ENCODE measurements around the gene GLIPR1. TPM values are rescaled to one million over a fixed set of nuclear protein-coding genes. Genes with fewer than 3 reads are reported as not detected.
"Not testable (repeated sequence)": the region's sequence is repeated elsewhere in the genome, so short reads cannot be mapped to it uniquely, and the experiment has no call there.

Gene GLIPR1
- 1 to 10 TPM; 6.3 to 10.0 TPM for total RNA-seq

DNA sequence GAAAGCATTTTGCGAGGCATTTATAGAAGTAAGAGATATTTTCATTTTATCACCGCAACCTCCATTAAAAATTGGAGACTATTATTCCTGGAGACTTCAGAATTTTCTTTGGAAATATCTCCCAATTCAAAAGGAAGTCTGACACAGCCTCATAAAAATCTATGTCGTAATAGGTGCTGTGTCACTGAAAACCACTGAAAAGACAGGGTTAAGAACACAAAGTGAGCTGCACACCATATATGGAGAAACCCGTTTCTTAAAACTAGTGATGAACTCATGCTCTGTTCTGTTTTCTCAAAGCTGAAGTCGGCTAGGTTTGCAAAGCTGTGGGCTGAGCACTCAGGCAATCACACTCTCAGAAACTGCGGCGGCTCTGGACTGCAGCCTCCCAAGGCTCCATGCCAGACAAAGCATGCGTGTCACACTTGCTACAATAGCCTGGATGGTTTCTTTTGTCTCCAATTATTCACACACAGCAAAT lies at the start of gene GLIPR1:
TSS of gene GLIPR1 (plus strand) at position 287 of the 481 bp plus-strand sequence. CDS start at position 413, 126 bp downstream.
- no peaks in the 10 kb centered on the region for H3K9me3 Mint-ChIP-seq
- H3K4me1 Mint-ChIP-seq (ENCODE audit: low read depth): peaks cover 96% of the 10 kb centered on the region
- peak; percentile 82 to 83 for ATAC-seq (replicated peaks in 1 of 2)
- DNase-seq: peak; percentile 78 to 83
- H3K27ac Mint-ChIP-seq: peak within 1 kb of the TSS; percentile 97
- no peaks in the 10 kb centered on the region for H3K27me3 Mint-ChIP-seq (ENCODE audit: low read depth)
- H3K4me3 Mint-ChIP-seq: peak within 1 kb of the TSS; percentile 83 to 86
- peaks cover 2% of the 10 kb centered on the region in 2 donors for H3K36me3 Mint-ChIP-seq (ENCODE audit: insufficient read depth in 2 of 2)

- ATAC-seq (replicated peaks in 1 of 2): no peak
These were observed 47.6 kb upstream of the GLIPR1 start for GRCh38 chr12:75432924-75433323.

DNA sequence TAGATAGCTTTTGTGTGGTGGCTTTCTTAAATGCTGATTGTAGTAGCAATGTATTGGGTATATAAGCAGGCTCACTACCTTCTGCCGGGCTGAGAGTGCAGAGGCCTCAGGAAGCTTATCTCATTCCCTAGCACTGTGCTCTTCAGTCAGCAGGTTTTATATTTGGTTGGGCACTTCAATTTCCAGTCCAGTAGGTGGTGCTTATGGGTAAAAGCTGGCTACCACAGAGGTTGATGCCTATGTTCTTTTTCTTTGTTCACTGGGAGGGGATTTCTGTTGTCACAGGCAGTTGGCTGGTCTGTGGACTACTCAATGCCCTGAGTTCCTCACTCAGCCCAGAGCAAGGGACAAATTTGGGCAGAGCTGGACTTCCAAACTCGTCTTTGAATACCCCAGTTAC lies 43.0 kb upstream of the GLIPR1 start:
- H3K4me1 Mint-ChIP-seq (ENCODE audit: low read depth): no peaks in the 10 kb centered on the region
- H3K4me3 Mint-ChIP-seq: no peak overlapping the region
- peak in 1 of 2 donors; percentile 17 for DNase-seq
- H3K27me3 Mint-ChIP-seq (ENCODE audit: low read depth): no peaks in the 10 kb centered on the region
- H3K27ac Mint-ChIP-seq: no peak overlapping the region
- H3K36me3 Mint-ChIP-seq (ENCODE audit: insufficient read depth in 2 of 2): peaks cover 4% of the 10 kb centered on the region in 2 donors
- H3K9me3 Mint-ChIP-seq: peaks cover 0 to 3% of the 10 kb centered on the region in 2 donors
- ATAC-seq (replicated peaks in 1 of 2): peak; percentile 51 to 66

More at GRCh38 chr12:75432924-75433323, 47.6 kb upstream of the GLIPR1 start:
- Mint-ChIP-seq H3K27me3 (ENCODE audit: low read depth) (no peaks in the 10 kb centered on the region), H3K27ac (no peak overlapping the region), H3K9me3 (peaks cover 4 to 7% of the 10 kb centered on the region in 2 donors), H3K4me3 (no peak overlapping the region), H3K4me1 (ENCODE audit: low read depth) (no peaks in the 10 kb centered on the region), H3K36me3 (ENCODE audit: insufficient read depth in 2 of 2) (peaks cover 3 to 7% of the 10 kb centered on the region in 2 donors)
- no peak for DNase-seq

- no peak overlapping the region for H3K4me3 Mint-ChIP-seq
- no peak for DNase-seq
- H3K4me1 Mint-ChIP-seq (ENCODE audit: low read depth): no peaks in the 10 kb centered on the region
- ATAC-seq (replicated peaks in 1 of 2): peak in 1 of 2 donors; percentile 46
- peaks cover 1% of the 10 kb centered on the region for H3K27me3 Mint-ChIP-seq (ENCODE audit: low read depth)
- peaks cover 4% of the 10 kb centered on the region in 2 donors for H3K36me3 Mint-ChIP-seq (ENCODE audit: insufficient read depth in 2 of 2)
- H3K9me3 Mint-ChIP-seq: peaks cover 0 to 3% of the 10 kb centered on the region in 2 donors
- no peak overlapping the region for H3K27ac Mint-ChIP-seq
These were observed 42.3 kb upstream of the GLIPR1 start for GRCh38 chr12:75438059-75438754.

GRCh38 chr12:75439048-75439447 lies 41.5 kb upstream of the GLIPR1 start:
- H3K4me1 Mint-ChIP-seq (ENCODE audit: low read depth): no peaks in the 10 kb centered on the region
- no peak overlapping the region for H3K27ac Mint-ChIP-seq
- H3K4me3 Mint-ChIP-seq: no peak overlapping the region
- H3K9me3 Mint-ChIP-seq: peaks cover 0 to 3% of the 10 kb centered on the region in 2 donors
- H3K36me3 Mint-ChIP-seq (ENCODE audit: insufficient read depth in 2 of 2): peaks cover 4% of the 10 kb centered on the region in 2 donors
- no peak for ATAC-seq (replicated peaks in 1 of 2)
- no peak for DNase-seq
- peaks cover 6% of the 10 kb centered on the region for H3K27me3 Mint-ChIP-seq (ENCODE audit: low read depth)

GRCh38 chr12:75439930-75440329 lies 40.6 kb upstream of the GLIPR1 start:
- Mint-ChIP-seq H3K27ac (no peak overlapping the region), H3K27me3 (ENCODE audit: low read depth) (peaks cover 6% of the 10 kb centered on the region), H3K9me3 (no peaks in the 10 kb centered on the region), H3K4me1 (ENCODE audit: low read depth) (no peaks in the 10 kb centered on the region), H3K4me3 (no peak overlapping the region), H3K36me3 (ENCODE audit: insufficient read depth in 2 of 2) (peaks cover 4% of the 10 kb centered on the region in 2 donors)
- DNase-seq: no peak
- no peak for ATAC-seq (replicated peaks in 1 of 2)

DNA sequence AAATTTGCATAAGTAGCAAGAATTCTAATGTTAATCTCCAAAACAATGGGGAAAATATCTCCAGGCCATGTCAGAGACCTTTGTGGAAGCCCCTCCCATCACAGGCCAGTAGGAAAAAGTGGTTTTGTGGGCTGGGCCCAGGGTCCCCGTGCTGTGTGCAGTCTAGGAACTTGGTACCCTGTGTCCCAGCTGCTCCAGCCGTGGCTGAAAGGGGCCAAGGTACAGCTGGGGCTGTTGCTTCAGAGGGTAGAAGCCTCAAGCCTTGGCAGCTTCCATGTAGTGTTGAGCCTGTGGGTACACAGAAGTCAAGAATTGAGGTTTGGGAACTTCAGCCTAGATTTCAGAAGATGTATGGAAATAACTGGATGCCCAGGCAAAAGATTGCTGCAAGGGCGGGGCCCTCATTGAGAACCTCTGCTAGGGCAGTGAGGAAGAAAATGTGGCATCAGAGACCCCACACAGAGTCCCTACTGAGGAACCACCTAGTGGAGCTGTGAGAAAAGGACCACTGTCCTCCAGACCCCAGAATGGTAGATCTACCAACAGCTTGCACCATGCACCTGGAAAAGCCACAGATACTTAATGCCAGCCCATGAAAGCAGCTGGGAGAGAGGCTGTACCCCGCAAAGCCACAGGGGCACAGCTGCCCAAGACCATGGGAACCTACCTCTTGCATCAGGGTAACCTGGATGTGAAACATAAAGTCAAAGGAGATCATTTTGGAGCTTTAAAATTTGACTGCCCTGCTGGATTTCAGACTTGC lies 38.7 kb upstream of the GLIPR1 start:
- not testable (repeated sequence) for H3K27ac Mint-ChIP-seq; H3K27me3 Mint-ChIP-seq (ENCODE audit: low read depth); H3K4me1 Mint-ChIP-seq (ENCODE audit: low read depth); H3K36me3 Mint-ChIP-seq (ENCODE audit: insufficient read depth in 2 of 2); H3K9me3 Mint-ChIP-seq; H3K4me3 Mint-ChIP-seq; ATAC-seq (replicated peaks in 1 of 2); DNase-seq

DNA sequence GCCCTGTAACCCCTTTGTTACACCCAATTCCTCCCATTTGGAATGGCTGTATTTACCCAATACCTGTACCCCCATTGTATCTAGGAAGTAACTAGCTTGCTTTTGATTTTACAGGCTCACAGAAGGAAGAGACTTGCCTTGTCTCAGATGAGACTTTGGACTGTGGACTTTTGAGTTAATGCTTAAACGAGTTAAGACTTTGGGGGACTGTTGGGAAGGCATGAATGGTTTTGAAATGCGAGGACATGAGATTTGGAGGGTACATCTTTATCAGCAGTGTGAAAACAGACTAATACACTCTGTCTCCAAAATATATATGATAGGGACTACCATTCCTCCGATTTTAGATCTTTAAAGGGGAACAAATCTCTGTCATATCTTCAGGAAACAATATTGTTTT lies 38.1 kb upstream of the GLIPR1 start:
- not testable (repeated sequence) for H3K27ac Mint-ChIP-seq; H3K4me3 Mint-ChIP-seq; H3K9me3 Mint-ChIP-seq; H3K4me1 Mint-ChIP-seq (ENCODE audit: low read depth); ATAC-seq (replicated peaks in 1 of 2); H3K36me3 Mint-ChIP-seq (ENCODE audit: insufficient read depth in 2 of 2); DNase-seq; H3K27me3 Mint-ChIP-seq (ENCODE audit: low read depth)

- H3K4me3 Mint-ChIP-seq: no peak overlapping the region
- peaks cover 6% of the 10 kb centered on the region for H3K27me3 Mint-ChIP-seq (ENCODE audit: low read depth)
These were observed 36.8 kb upstream of the GLIPR1 start for GRCh38 chr12:75443709-75444108.

GRCh38 chr12:75444429-75445136 lies 36.0 kb upstream of the GLIPR1 start:
- Mint-ChIP-seq H3K27me3 (ENCODE audit: low read depth) (peaks cover 6% of the 10 kb centered on the region), H3K4me3 (no peak overlapping the region), H3K27ac (no peak overlapping the region), H3K36me3 (ENCODE audit: insufficient read depth in 2 of 2) (peaks cover 4% of the 10 kb centered on the region in 2 donors), H3K4me1 (ENCODE audit: low read depth) (no peaks in the 10 kb centered on the region), H3K9me3 (no peaks in the 10 kb centered on the region)
- DNase-seq (no peak), ATAC-seq (replicated peaks in 1 of 2) (no peak)

More at GRCh38 chr12:75443709-75444108, 36.8 kb upstream of the GLIPR1 start:
- DNase-seq: no peak
- no peak for ATAC-seq (replicated peaks in 1 of 2)
- no peaks in the 10 kb centered on the region for H3K9me3 Mint-ChIP-seq
- no peak overlapping the region for H3K27ac Mint-ChIP-seq
- H3K36me3 Mint-ChIP-seq (ENCODE audit: insufficient read depth in 2 of 2): peaks cover 4% of the 10 kb centered on the region in 2 donors
- H3K4me1 Mint-ChIP-seq (ENCODE audit: low read depth): no peaks in the 10 kb centered on the region

- not testable (repeated sequence) for H3K27me3 Mint-ChIP-seq (ENCODE audit: low read depth); DNase-seq; H3K9me3 Mint-ChIP-seq; H3K27ac Mint-ChIP-seq; H3K36me3 Mint-ChIP-seq (ENCODE audit: insufficient read depth in 2 of 2); H3K4me3 Mint-ChIP-seq; ATAC-seq (replicated peaks in 1 of 2); H3K4me1 Mint-ChIP-seq (ENCODE audit: low read depth)
These were observed 35.4 kb upstream of the GLIPR1 start for GRCh38 chr12:75445137-75445507.

GRCh38 chr12:75446857-75447256 lies 33.7 kb upstream of the GLIPR1 start:
- Mint-ChIP-seq H3K36me3 (ENCODE audit: insufficient read depth in 2 of 2) (no peaks in the 10 kb centered on the region), H3K9me3 (no peaks in the 10 kb centered on the region), H3K4me1 (ENCODE audit: low read depth) (no peaks in the 10 kb centered on the region), H3K4me3 (no peak overlapping the region), H3K27me3 (ENCODE audit: low read depth) (peaks cover 6% of the 10 kb centered on the region), H3K27ac (no peak overlapping the region)
- ATAC-seq (replicated peaks in 1 of 2) (no peak), DNase-seq (no peak)

Data from activated T-cell treated with anti-CD3 and anti-CD28 coated beads, Interleukin-2, amount 50 U/mL, for 72 hours (primary cell).